ENCODE measurements around the gene SLC38A2.

SLC38A2 gene

DNA sequence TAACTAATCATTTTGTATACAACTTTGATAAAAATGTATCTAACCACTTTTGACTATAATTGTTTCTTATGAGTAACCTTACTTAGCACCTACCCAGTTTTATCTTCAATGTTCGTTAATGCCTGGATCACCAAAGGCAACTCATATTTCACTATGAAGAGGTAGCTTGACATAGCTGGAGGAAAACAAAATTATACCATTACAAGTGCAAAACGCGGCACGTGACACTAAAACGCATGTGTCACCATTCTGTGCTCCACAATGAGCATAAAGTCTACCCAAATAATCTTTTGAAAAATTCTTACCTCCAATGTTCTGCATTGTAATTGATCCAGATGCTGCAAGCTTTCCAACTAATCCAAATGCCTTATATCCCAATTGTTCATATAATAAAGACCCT, 5.8 kb downstream of the SLC38A2 start:
- Histone ChIP-seq H3K4me1 (peaks cover 11% of the 10 kb centered on the region), H3K27me3 (ENCODE audit: low read depth) (no peaks in the 10 kb centered on the region), H3K9me3 (no peaks in the 10 kb centered on the region), H3K4me3 (no peak overlapping the region), H3K36me3 (replicated peaks) (peaks cover 98% of the 10 kb centered on the region)
- DNase-seq (ENCODE audit: low spot score in 2 of 2) = no peak
- in situ Hi-C loops (cut with MboI; ENCODE audit: low sequenced_read_pairs) = no loop called here

DNA sequence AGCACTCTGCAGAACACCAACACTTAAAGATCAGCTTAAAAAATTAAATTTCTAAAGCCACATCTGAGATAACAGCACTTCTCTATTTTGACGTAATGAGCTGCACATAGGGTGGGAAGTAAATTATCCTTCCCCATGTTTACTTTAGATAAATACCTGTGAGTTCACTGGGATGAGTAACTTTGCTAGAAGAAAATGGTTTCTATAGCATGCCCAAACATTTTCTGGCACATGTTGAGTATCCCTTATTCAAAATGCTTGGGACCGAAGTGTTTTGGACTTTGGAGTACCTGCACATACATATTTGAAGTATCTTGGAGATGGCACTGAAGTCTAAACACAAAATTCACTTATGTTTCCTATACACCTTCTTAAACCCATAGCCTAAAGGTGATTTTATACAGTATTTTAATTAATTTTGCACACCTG, 6.6 kb downstream of the SLC38A2 start:
- Histone ChIP-seq H3K4me1 (peaks cover 11% of the 10 kb centered on the region), H3K4me3 (no peak overlapping the region), H3K36me3 (replicated peaks) (peaks cover 100% of the 10 kb centered on the region), H3K27me3 (ENCODE audit: low read depth) (no peaks in the 10 kb centered on the region), H3K9me3 (no peaks in the 10 kb centered on the region)
- in situ Hi-C loops (cut with MboI; ENCODE audit: low sequenced_read_pairs) = no loop called here
- DNase-seq (ENCODE audit: low spot score in 2 of 2) = no peak

DNA sequence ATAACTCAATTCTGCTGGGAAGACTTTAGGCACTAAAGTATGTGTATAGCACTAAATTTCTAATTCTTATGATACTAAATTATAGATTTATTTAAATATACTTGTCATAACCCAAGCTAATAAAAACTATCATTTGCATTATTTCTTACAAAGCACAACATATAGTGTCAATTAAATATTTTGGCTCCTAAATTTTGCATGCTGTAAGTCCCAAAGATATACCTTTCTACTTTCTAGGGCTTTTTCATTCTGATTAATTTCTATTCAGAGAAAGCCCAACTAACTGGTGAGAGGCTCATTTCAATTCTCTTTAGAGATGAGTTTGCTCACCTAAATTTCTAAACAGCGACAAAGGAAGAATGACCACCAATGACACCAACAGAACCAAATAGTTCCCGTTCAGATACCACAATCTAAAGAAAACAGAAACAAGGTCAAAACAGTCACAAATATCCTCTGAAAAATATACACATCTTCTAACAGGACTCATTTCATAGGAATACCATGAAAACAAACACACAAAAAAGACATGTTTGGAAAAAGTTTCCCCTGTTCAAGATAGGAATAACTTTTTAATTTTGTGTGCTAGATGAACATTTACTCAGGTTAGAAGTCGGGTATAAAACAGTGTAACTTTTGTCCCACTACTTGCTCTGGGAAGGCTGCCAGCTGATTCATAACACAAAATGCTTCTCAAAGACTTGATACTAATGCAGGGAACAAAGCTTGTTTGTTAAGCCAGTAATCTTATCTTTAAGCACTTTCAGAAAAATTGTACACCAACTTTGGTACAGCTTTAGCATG, 7.6 kb downstream of the SLC38A2 start:
- peaks cover 100% of the 10 kb centered on the region for H3K36me3 ChIP-seq (replicated peaks)

DNA sequence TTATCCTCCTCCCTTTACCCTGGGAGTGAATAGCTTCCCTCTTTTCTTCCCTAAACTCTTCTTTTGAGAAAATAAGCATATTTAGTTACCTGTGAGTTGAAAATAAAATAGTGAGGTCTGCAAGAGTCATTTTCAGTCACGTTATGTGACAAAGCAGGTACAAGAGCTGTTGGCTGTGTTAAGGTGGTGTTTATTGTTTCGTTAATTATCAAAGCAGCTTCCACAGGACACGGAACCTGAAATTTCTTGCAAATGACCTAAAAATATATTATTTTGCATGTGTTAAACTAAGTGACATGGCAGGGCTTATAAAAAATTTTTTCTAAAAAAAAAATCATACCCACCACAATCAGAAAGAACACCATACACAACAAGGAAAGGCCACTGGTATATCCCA, 8.3 kb downstream of the SLC38A2 start:
- Histone ChIP-seq H3K4me3 (no peak overlapping the region), H3K27me3 (ENCODE audit: low read depth) (no peaks in the 10 kb centered on the region), H3K36me3 (replicated peaks) (peaks cover 99% of the 10 kb centered on the region), H3K9me3 (no peaks in the 10 kb centered on the region), H3K4me1 (peaks cover 2% of the 10 kb centered on the region)
- no peak for DNase-seq (ENCODE audit: low spot score in 2 of 2)
- in situ Hi-C loops (cut with MboI; ENCODE audit: low sequenced_read_pairs) = no loop called here

More for the DNA sequence above, 7.6 kb downstream of the SLC38A2 start:
- DNase-seq (ENCODE audit: low spot score in 2 of 2) = peak in 1 of 2 experiments; percentile 24
- H3K27me3 ChIP-seq (ENCODE audit: low read depth) = no peaks in the 10 kb centered on the region
- H3K9me3 ChIP-seq = no peaks in the 10 kb centered on the region
- in situ Hi-C loops (cut with MboI; ENCODE audit: low sequenced_read_pairs) = no loop called here
- no peak overlapping the region for H3K4me3 ChIP-seq
- H3K4me1 ChIP-seq = peaks cover 7% of the 10 kb centered on the region

DNA sequence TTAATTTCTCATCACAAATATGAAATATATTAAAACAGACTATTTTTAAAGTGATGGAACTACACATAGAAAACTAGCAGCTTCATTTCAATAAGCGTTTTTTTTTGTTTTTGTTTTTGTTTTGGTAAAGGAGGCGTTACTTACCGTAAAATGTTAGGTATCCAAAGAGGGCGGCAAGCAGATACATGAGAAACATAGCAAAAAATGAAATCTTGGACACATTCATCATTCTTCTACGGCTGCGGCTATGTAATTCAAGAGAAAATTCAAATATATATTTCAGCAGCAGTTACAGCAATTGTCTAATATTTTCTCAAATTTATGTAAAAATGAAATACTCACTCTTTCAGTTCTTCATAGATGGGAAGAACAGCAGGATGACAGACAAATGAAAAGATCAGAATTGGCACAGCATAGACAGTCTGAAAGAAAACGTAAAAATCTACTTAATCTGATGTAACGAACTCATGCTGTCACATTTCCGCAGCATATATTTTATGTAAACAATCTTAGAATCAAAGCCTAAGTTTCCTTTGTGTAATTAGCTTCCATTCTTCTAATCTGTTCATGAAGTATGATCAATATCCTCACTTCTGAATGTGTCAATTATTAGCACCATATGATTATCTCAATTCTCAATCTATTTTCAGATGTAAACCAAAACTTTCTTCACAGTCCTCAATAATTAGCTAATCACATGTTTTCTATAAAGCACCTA, 8.8 kb downstream of the SLC38A2 start:
- Histone ChIP-seq H3K4me1 (no peaks in the 10 kb centered on the region), H3K9me3 (no peaks in the 10 kb centered on the region), H3K4me3 (no peak overlapping the region), H3K27me3 (ENCODE audit: low read depth) (no peaks in the 10 kb centered on the region), H3K36me3 (replicated peaks) (peaks cover 94% of the 10 kb centered on the region)
- in situ Hi-C loops (cut with MboI; ENCODE audit: low sequenced_read_pairs) = no loop called here
- no peak for DNase-seq (ENCODE audit: low spot score in 2 of 2)

DNA sequence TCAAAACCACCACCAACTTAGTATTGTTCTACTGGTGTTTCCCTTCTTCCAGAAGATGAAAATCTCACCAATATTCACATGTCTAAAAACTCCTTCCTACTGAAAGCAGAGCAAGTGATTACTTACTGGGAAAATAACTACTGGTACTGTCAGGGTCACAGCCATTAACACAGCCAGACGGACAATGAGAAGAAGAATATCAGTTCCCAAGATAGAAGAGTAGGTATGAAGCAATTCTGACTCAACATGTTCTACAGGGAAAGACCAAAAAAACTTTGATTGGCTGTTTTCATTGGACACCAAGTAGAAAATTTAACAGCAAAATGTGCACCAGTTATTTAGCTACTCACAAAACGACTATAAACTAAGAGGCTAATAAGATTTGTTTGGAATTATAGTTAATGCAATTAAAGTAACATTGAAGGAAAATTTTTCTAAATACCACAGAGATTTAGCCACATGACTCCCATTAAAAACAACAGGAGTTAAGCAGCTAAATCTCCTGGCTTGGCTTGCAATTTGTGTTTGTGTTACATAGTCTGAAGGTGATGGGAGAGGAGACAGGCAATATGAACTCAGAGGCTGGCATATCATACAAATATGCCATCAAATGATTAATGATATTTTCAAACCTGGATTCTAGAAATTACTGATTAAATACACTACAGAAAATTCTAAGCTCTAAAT, 9.5 kb downstream of the SLC38A2 start:
- no peaks in the 10 kb centered on the region for H3K9me3 ChIP-seq
- H3K4me3 ChIP-seq = no peak overlapping the region
- no peaks in the 10 kb centered on the region for H3K27me3 ChIP-seq (ENCODE audit: low read depth)
- no peak for DNase-seq (ENCODE audit: low spot score in 2 of 2)
- H3K36me3 ChIP-seq (replicated peaks) = peaks cover 87% of the 10 kb centered on the region
- H3K4me1 ChIP-seq = no peaks in the 10 kb centered on the region
- in situ Hi-C loops (cut with MboI; ENCODE audit: low sequenced_read_pairs) = no loop called here

DNA sequence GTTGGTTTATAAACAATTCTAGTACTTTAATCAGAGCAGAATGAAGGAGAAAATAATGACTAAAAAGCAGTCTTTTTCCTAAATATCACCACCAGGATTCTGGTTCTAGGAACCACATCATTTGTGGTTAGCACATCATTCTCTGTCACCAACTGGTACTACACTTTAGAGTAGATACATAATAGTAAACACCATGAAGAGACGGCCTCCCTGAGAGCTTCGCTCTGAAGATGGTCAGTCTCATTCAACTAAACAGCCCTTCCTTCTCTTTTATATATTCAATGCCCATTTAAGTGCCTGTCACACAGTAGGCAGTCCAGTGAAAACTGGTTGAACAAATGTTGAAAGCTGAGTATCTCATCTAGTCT, 10.9 kb downstream of the SLC38A2 start:
- H3K4me1 ChIP-seq = no peaks in the 10 kb centered on the region

DNA sequence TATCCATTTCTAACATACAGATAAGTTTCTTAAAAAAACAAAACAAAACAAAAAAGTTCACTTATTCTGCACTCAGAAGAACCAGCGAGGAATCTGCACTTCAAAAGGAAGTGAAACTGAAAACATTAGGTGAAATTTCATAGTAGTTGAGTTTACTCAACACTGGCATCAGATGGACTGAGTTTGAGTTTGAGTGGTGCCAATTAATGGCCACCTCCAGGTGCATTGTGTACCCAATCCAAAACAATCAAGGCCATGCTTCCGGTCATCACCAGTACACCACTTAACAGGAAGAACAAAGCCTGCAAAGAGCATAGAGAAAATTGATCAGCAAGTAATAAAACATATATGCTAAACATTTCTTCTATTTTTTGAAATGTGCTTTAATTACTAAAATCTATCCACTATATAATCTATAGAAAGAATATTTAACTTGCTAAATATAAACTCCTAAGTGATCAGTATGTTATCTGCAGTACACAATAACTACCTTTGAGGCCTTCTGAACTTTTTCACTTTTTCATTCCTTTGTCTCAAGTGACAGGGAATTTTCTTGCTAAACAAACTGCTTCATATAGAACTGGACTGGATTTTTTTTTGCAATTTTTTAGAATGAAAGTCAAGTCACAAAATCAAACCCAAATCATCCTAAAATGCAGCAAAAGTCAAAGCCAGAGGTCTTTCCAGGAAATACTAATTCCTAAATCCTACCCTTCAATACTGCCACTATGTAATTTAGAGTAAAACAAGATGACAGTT, 11.5 kb downstream of the SLC38A2 start:
- Histone ChIP-seq H3K27me3 (ENCODE audit: low read depth) (no peaks in the 10 kb centered on the region), H3K9me3 (no peaks in the 10 kb centered on the region), H3K4me3 (no peak overlapping the region), H3K4me1 (no peaks in the 10 kb centered on the region), H3K36me3 (replicated peaks) (peaks cover 67% of the 10 kb centered on the region)
- DNase-seq (ENCODE audit: low spot score in 2 of 2) = no peak
- in situ Hi-C loops (cut with MboI; ENCODE audit: low sequenced_read_pairs) = no loop called here

More for the DNA sequence above, 10.9 kb downstream of the SLC38A2 start:
- no peak for DNase-seq (ENCODE audit: low spot score in 2 of 2)
- Histone ChIP-seq H3K9me3 (no peaks in the 10 kb centered on the region), H3K36me3 (replicated peaks) (peaks cover 73% of the 10 kb centered on the region), H3K4me3 (no peak overlapping the region), H3K27me3 (ENCODE audit: low read depth) (no peaks in the 10 kb centered on the region)
- in situ Hi-C loops (cut with MboI; ENCODE audit: low sequenced_read_pairs) = no loop called here

DNA sequence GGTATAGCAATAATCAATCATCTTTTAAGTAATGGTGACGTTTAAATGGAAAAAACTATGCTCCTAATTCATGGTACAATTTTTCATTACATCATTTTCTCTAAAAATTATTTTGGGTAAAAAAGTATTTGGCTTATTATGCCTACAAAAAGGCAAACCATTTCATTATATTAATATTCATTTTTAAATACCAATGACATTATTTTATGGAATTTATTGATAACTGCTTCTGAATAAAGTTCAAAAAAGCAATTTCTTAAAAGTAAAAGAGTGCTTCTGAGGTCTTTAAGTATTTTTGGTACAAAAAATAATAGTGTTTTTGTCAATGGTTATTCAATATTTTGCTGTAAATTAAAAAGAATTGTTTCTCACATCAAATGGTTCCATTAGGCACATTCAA, 12.2 kb downstream of the SLC38A2 start:
- H3K4me3 ChIP-seq = no peak overlapping the region
- no peak for DNase-seq (ENCODE audit: low spot score in 2 of 2)
- no peaks in the 10 kb centered on the region for H3K9me3 ChIP-seq
- peaks cover 60% of the 10 kb centered on the region for H3K36me3 ChIP-seq (replicated peaks)
- H3K27me3 ChIP-seq (ENCODE audit: low read depth) = no peaks in the 10 kb centered on the region
- H3K4me1 ChIP-seq = no peaks in the 10 kb centered on the region
- in situ Hi-C loops (cut with MboI; ENCODE audit: low sequenced_read_pairs) = no loop called here

DNA sequence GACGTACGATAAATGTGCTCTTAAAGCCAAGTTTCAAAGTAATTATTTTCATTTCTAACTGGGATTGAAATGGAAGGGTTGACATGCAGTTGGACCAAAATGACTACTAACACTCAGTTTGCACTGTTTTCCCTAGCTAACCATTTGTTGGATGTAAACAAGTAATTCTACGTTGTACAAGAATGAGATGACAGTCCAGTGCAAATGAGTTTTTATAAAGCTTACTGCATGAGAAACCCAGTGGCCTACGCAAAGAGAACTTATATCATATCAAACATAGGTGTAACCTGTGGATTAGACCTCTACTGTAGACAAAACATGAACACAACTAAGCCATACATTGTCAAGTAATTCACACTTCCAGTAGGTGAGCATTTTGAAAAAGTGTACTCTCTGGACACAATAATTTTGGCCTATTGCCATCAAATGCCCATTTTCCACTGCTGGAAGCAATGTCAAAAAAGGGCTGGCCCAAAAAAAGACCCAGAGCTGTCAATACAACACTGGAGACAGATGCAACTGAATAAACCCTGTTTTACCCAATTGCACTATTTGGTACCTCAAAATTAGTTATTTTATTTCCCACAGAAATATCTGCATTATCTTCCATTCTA, 12.8 kb downstream of the SLC38A2 start:
- Histone ChIP-seq H3K36me3 (replicated peaks) (peaks cover 54% of the 10 kb centered on the region), H3K4me3 (no peak overlapping the region), H3K27me3 (ENCODE audit: low read depth) (no peaks in the 10 kb centered on the region), H3K4me1 (no peaks in the 10 kb centered on the region), H3K9me3 (no peaks in the 10 kb centered on the region)
- in situ Hi-C loops (cut with MboI; ENCODE audit: low sequenced_read_pairs) = no loop called here
- no peak for DNase-seq (ENCODE audit: low spot score in 2 of 2)

DNA sequence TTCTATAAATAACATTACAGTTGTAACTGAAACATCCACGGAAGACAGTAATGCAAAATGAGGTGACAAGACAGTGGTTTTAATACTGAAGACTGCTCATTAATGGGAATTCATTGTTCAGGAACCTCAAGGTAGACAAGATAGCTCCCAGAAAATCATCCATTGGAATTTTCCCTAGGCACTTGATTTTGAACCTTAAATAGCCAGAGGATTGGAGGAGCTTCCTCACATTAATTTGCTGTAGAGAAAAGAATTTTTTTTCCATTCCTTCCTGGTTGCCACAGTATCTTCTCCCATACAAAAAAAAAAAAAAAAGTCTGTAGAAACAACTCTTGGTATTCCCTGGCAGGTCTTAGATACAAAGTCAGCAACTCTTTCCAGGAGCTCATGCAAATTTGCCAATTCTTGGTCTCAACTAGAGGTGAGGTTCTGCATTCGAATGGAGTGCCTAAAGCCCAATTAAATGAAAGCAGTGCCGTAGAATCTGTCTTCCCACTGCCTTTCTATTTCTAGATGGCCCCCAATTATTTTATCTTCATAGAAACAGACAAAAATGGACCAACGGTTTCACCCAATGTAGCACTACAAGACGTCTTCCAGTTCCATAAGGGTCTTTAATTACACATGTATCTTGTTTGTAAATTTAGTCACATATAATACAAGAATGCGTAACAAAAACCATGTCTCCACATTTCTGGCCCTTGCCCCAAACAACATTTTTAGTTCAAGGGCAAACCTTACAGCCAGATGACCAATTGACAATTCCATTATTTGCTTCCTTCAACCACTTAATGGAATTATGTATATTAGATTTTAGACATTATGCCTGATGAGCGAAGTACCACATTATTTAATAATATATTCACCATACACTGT, 13.5 kb downstream of the SLC38A2 start:
- Histone ChIP-seq H3K9me3 (no peaks in the 10 kb centered on the region), H3K4me1 (no peaks in the 10 kb centered on the region), H3K4me3 (no peak overlapping the region), H3K27me3 (ENCODE audit: low read depth) (no peaks in the 10 kb centered on the region; the same call in 1 of the 2 replicates), H3K36me3 (replicated peaks) (peaks cover 47% of the 10 kb centered on the region)
- no peak for DNase-seq (ENCODE audit: low spot score in 2 of 2)
- in situ Hi-C loops (cut with MboI; ENCODE audit: low sequenced_read_pairs) = no loop called here

DNA sequence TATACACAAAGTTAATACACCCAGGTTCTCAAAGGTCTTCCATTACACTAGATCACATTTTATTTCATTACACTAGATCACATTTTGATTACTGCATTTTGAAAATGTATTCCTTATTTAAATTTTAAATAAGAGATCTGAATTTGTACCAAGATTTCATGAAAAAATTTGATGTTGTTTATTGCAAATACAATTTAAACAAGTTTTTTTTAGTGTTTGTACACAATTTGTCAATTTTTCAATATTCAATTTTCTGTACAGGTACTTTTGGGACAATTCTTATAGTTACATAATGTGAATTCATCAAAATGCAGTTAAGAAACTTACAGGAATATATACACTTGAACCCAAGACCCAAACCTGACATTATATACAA, 14.3 kb downstream of the SLC38A2 start:
- Histone ChIP-seq H3K36me3 (replicated peaks) (peaks cover 39% of the 10 kb centered on the region), H3K27me3 (ENCODE audit: low read depth) (no peaks in the 10 kb centered on the region; the same call in 1 of the 2 replicates)
- in situ Hi-C loops (cut with MboI; ENCODE audit: low sequenced_read_pairs) = no loop called here

More for the DNA sequence above, 14.3 kb downstream of the SLC38A2 start:
- H3K9me3 ChIP-seq = no peaks in the 10 kb centered on the region
- no peak for DNase-seq (ENCODE audit: low spot score in 2 of 2)
- no peaks in the 10 kb centered on the region for H3K4me1 ChIP-seq
- H3K4me3 ChIP-seq = no peak overlapping the region
